SU-DHL-6 (cell line): ENCODE results near the gene RRBP1.

ENCODE experiments used
- H2AFZ ChIP-seq: fragments of 200-600 bp; sonication (generic); 2 replicates; pipeline ENCODE4 v1.6.1; 2014; ENCODE audit warnings: low read depth, mild to moderate bottlenecking, moderate library complexity, mixed read lengths, antibody characterized with exemption, low read length; ENCODE audit not compliant: severe bottlenecking
- H3F3A ChIP-seq: fragments of 200-600 bp; shearing (Covaris generic); 2 replicates; pipeline ENCODE4 v1.6.0; 2016; ENCODE audit warnings: antibody characterized with exemption, mild to moderate bottlenecking; ENCODE audit not compliant: insufficient read depth
- H3K27ac ChIP-seq: fragments of 200-600 bp; sonication (generic); 2 replicates; pipeline ENCODE4 v1.5.1; 2016; ENCODE audit warnings: low read depth, mild to moderate bottlenecking, low read length, moderate library complexity, mixed read lengths
- H3K27me3 ChIP-seq: fragments of 200-600 bp; sonication (generic), shearing (Covaris generic); 2 replicates; pipeline ENCODE4 v1.6.0; 2014; ENCODE audit warnings: mild to moderate bottlenecking, low read length
- H3K36me3 ChIP-seq: fragments of 200-600 bp; sonication (generic); 2 replicates; pipeline ENCODE4 v1.6.1; 2014; ENCODE audit warnings: mild to moderate bottlenecking, low read length, mixed read lengths
- H3K4me2 ChIP-seq: fragments of 300-600, 200-600 bp; shearing (Covaris generic), sonication (generic); 2 replicates; pipeline ENCODE4 v1.6.0; 2014; ENCODE audit warnings: low read length, low read depth, mild to moderate bottlenecking; ENCODE audit not compliant: poor library complexity, severe bottlenecking
- H3K4me3 ChIP-seq: fragments of 200-600 bp; sonication (generic); 2 replicates; pipeline ENCODE4 v1.5.1; 2014; ENCODE audit warnings: antibody characterized with exemption, low read length, mild to moderate bottlenecking, mixed read lengths; ENCODE audit not compliant: insufficient read depth, poor library complexity, severe bottlenecking
- H3K79me2 ChIP-seq: fragments of 200-600 bp; sonication (generic); 2 replicates; pipeline ENCODE4 v1.6.1; 2014; ENCODE audit warnings: mild to moderate bottlenecking, low read length, moderate library complexity; ENCODE audit not compliant: insufficient read depth
- H3K9ac ChIP-seq: fragments of 200-600 bp; sonication (generic); 2 replicates; pipeline ENCODE4 v1.7.0; 2014; ENCODE audit warnings: mild to moderate bottlenecking, low read length
- H3K9me2 ChIP-seq: fragments of 200-600 bp; sonication (generic); replicated peaks from 2 replicates; pipeline ENCODE4 v1.6.1; 2014; ENCODE audit warnings: low read length; ENCODE audit not compliant: insufficient read depth
- H3K9me3 ChIP-seq: fragments of 200-600 bp; sonication (generic); 2 replicates; pipeline ENCODE4 v1.6.1; 2014; ENCODE audit warnings: low read length, mixed read lengths; ENCODE audit not compliant: insufficient read depth
- H4K20me1 ChIP-seq: fragments of 200-600 bp; sonication (generic); 2 replicates; pipeline ENCODE4 v1.6.1; 2014; ENCODE audit warnings: low read depth, mild to moderate bottlenecking, antibody characterized with exemption, low read length, moderate library complexity, mixed read lengths
- CTCF ChIP-seq: fragments of 200-600 bp; sonication (generic); IDR thresholded peaks from one replicate; pipeline ENCODE4 v1.5.1; 2017; ENCODE audit warnings: antibody characterized with exemption, mild to moderate bottlenecking, low read length, moderate library complexity; ENCODE audit not compliant: insufficient read depth, poor library complexity, severe bottlenecking
- EZH2phosphoT487 ChIP-seq: fragments of 200-600 bp; sonication (generic), shearing (Covaris generic); conservative IDR thresholded peaks from 2 replicates; pipeline ENCODE4 v1.6.1; 2018; ENCODE audit warnings: mild to moderate bottlenecking, antibody characterized with exemption, low read length, moderate library complexity, mixed read lengths

RRBP1 gene

GRCh38 chr20:17637413-17637780, 44.6 kb downstream of the RRBP1 start:
- Histone ChIP-seq H3K27me3 (no peaks in the 10 kb centered on the region), H3K4me2 (no peak overlapping the region), H2AFZ (no peak overlapping the region), H3K79me2 (no peaks in the 10 kb centered on the region), H3K9me2 (no peaks in the 10 kb centered on the region), H3F3A (no peaks in the 10 kb centered on the region), H3K27ac (no peak overlapping the region), H3K9me3 (no peaks in the 10 kb centered on the region), H3K4me3 (no peak overlapping the region), H3K9ac (no peak overlapping the region), H4K20me1 (no peaks in the 10 kb centered on the region), H3K36me3 (no peaks in the 10 kb centered on the region)
- TF ChIP-seq EZH2phosphoT487 (no peak), CTCF (no peak)

GRCh38 chr20:17636523-17637412, 45.3 kb downstream of the RRBP1 start:
- Histone ChIP-seq H3K27me3 (no peaks in the 10 kb centered on the region), H4K20me1 (no peaks in the 10 kb centered on the region), H2AFZ (no peak overlapping the region), H3K36me3 (no peaks in the 10 kb centered on the region), H3K27ac (no peak overlapping the region), H3K9ac (no peak overlapping the region), H3K4me2 (no peak overlapping the region), H3K9me3 (no peaks in the 10 kb centered on the region), H3F3A (no peaks in the 10 kb centered on the region), H3K4me3 (no peak overlapping the region), H3K79me2 (no peaks in the 10 kb centered on the region), H3K9me2 (no peaks in the 10 kb centered on the region)
- TF ChIP-seq EZH2phosphoT487 (no peak), CTCF (no peak)

GRCh38 chr20:17635332-17636244, 46.5 kb downstream of the RRBP1 start:
- Histone ChIP-seq H3K9ac (no peak overlapping the region), H3K4me2 (no peak overlapping the region), H3K36me3 (no peaks in the 10 kb centered on the region), H3K4me3 (no peak overlapping the region), H3K79me2 (no peaks in the 10 kb centered on the region), H2AFZ (no peak overlapping the region), H3K27ac (no peak overlapping the region), H3K9me2 (no peaks in the 10 kb centered on the region), H3K27me3 (no peaks in the 10 kb centered on the region), H4K20me1 (no peaks in the 10 kb centered on the region), H3F3A (no peaks in the 10 kb centered on the region), H3K9me3 (no peaks in the 10 kb centered on the region)
- TF ChIP-seq EZH2phosphoT487 (no peak), CTCF (no peak)
